HL-60 (cell line): ENCODE results near the gene FREM1.

Experiments
- DNase-seq, 2 experiments: peaks; one replicate each; pipeline ENCODE4 v3.0.0-alpha.2; 2010 to 2020; ENCODE audit warnings: low read depth in 1 of 2, low spot score in 1 of 2
- H3K27ac ChIP-seq: fragments of 250-450 bp; sonication (Bioruptor Pico); replicated peaks from 2 replicates; pipeline ENCODE4 v1.5.1; 2020; ENCODE audit warnings: mild to moderate bottlenecking, moderate library complexity
- H3K27me3 ChIP-seq: fragments of 250-450 bp; sonication (Bioruptor Pico); 2 replicates; pipeline ENCODE4 v1.5.1; 2021; ENCODE audit warnings: mild to moderate bottlenecking, moderate library complexity; ENCODE audit not compliant: insufficient read depth, poor library complexity, severe bottlenecking
- H3K4me3 ChIP-seq: replicated peaks from 2 replicates; pipeline ENCODE4 v1.5.1; 2011; ENCODE audit warnings: mild to moderate bottlenecking, control low read depth, low read length; ENCODE audit not compliant: insufficient read depth
- GABPA ChIP-seq: IDR thresholded peaks from 2 replicates; pipeline ENCODE4 v1.6.1; 2012; ENCODE audit warnings: low read depth
- POLR2AphosphoS5 ChIP-seq: IDR thresholded peaks from 2 replicates; pipeline ENCODE4 v1.6.1; 2012; ENCODE audit warnings: low read depth
- SPI1 ChIP-seq: IDR thresholded peaks from 2 replicates; pipeline ENCODE4 v1.6.1; 2012; ENCODE audit warnings: low read depth, mild to moderate bottlenecking, borderline replicate concordance
- TF ChIP-seq, protein P1 (sequence below): IDR thresholded peaks from 2 replicates; pipeline ENCODE4 v1.6.1; 2012; ENCODE audit warnings: low read depth; ENCODE audit not compliant: insufficient replicate concordance
- TF ChIP-seq, protein P2 (sequence below): IDR thresholded peaks from one replicate; pipeline ENCODE4 v1.5.1; 2011; ENCODE audit warnings: low read length, control low read depth, inconsistent platforms; ENCODE audit not compliant: insufficient read depth

Gene FREM1

DNA sequence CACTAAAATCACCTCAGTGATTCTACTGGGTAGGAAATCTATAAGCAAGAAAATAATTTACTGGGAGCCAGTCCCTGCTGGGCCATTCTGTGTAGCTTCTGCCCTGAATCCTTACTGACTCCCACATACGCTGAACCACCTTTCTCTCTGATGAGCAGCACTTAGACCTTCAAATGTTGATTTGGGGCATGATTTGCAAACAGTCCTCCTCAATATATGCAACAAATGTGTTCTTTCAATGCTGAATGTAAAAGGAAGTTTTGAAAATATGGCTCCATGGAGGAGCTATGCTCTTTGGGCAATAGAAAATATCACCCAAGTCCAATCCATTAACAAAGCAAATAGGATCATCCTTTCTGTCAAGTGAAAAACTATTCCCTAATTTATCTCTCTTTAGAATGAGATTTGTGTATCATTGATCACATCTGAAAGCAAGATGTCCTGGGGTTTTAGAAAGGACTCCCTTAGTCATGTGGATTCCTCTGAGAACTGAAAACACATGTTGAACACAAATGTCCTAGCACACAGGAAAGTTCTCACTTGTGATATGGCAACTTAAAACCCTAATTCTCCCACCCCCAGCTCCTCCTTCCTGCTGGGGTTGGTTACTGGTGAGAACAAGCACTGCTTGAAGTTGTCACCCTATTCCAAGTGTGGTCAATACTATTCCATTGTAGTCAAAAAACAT is 178.8 kb downstream of the FREM1 start:
- H3K27me3 ChIP-seq: no peaks in the 10 kb centered on the region
- no peak for TF ChIP-seq SPI1
- TF ChIP-seq POLR2AphosphoS5: no peak
- TF ChIP-seq, protein P1, sequence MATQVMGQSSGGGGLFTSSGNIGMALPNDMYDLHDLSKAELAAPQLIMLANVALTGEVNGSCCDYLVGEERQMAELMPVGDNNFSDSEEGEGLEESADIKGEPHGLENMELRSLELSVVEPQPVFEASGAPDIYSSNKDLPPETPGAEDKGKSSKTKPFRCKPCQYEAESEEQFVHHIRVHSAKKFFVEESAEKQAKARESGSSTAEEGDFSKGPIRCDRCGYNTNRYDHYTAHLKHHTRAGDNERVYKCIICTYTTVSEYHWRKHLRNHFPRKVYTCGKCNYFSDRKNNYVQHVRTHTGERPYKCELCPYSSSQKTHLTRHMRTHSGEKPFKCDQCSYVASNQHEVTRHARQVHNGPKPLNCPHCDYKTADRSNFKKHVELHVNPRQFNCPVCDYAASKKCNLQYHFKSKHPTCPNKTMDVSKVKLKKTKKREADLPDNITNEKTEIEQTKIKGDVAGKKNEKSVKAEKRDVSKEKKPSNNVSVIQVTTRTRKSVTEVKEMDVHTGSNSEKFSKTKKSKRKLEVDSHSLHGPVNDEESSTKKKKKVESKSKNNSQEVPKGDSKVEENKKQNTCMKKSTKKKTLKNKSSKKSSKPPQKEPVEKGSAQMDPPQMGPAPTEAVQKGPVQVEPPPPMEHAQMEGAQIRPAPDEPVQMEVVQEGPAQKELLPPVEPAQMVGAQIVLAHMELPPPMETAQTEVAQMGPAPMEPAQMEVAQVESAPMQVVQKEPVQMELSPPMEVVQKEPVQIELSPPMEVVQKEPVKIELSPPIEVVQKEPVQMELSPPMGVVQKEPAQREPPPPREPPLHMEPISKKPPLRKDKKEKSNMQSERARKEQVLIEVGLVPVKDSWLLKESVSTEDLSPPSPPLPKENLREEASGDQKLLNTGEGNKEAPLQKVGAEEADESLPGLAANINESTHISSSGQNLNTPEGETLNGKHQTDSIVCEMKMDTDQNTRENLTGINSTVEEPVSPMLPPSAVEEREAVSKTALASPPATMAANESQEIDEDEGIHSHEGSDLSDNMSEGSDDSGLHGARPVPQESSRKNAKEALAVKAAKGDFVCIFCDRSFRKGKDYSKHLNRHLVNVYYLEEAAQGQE: no peak
- TF ChIP-seq GABPA: no peak
- H3K27ac ChIP-seq: no peak overlapping the region
- no peak overlapping the region for H3K4me3 ChIP-seq
- no peak for DNase-seq

DNA sequence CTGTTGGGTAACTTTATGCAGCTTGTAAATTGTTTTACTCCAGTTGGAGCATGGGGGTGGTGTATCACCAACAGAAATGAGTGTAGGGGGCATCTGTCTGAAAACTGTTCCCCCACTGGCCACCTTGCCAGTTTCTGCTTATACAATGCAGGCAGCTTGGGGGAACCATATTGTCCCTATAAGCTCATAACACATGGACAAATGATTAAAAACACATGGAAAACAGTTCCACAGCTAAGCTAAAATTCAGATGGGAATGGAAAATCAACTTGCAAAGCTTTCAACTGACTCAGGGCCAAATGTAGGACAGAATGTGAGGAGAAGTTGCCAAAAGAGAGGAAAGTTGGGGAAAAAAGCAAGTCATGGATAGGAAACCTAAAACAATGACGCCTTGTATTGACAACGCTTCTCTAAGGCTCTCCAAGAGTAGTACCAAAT is 179.7 kb downstream of the FREM1 start:
- Histone ChIP-seq H3K27ac (no peak overlapping the region), H3K27me3 (no peaks in the 10 kb centered on the region), H3K4me3 (no peak overlapping the region)
- TF ChIP-seq, protein P1: no peak
- TF ChIP-seq, protein P2, sequence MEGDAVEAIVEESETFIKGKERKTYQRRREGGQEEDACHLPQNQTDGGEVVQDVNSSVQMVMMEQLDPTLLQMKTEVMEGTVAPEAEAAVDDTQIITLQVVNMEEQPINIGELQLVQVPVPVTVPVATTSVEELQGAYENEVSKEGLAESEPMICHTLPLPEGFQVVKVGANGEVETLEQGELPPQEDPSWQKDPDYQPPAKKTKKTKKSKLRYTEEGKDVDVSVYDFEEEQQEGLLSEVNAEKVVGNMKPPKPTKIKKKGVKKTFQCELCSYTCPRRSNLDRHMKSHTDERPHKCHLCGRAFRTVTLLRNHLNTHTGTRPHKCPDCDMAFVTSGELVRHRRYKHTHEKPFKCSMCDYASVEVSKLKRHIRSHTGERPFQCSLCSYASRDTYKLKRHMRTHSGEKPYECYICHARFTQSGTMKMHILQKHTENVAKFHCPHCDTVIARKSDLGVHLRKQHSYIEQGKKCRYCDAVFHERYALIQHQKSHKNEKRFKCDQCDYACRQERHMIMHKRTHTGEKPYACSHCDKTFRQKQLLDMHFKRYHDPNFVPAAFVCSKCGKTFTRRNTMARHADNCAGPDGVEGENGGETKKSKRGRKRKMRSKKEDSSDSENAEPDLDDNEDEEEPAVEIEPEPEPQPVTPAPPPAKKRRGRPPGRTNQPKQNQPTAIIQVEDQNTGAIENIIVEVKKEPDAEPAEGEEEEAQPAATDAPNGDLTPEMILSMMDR: no peak
- TF ChIP-seq SPI1 (no peak), GABPA (no peak), POLR2AphosphoS5 (no peak)
- no peak for DNase-seq

DNA sequence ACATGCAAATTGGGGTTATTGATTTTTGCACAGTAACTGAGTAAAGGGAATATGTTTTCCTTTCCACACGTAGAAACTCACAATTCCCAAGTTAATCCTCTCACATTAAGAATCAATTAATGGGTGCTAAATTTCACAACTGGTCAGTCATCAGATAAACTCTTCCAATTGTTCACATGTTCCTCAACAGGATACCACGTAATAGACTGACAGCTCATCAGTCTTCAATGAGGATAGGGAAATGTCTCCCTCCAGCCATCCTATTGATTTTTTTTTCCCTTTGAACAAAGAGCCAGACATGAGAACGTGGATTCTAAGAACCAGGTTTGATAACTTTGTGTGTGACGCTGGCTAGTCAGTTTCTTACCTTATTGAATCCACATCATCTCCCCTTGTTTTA is 186.9 kb downstream of the FREM1 start:
- TF ChIP-seq, protein P1: no peak
- TF ChIP-seq SPI1: no peak
- no peak for TF ChIP-seq POLR2AphosphoS5
- TF ChIP-seq, protein P2: no peak
- Histone ChIP-seq H3K27ac (no peak overlapping the region), H3K4me3 (no peak overlapping the region), H3K27me3 (no peaks in the 10 kb centered on the region)
- no peak for DNase-seq
